ENCODE measurements around the gene CSH1.
"Not testable (repeated sequence)": the region's sequence is repeated elsewhere in the genome, so short reads cannot be mapped to it uniquely, and the experiment has no call there.

DNA sequence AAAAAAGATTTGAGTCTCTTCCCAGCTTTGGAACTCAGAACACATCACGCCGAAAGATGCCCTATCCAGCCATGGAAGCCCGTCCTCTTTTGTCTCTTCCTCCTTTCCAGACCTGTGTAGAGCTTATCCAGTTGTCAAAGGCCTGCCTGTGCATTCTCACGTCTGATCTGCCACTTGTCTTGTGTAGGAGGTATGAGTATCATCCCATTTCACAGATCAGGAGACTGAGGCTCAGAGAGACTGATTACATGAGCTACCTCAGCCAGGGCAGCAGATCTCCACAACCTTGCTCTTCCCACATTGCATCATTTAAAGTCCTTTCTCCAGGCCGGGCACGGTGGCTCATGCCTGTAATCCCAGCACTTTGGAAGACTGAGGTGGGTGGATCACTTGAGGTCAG lies 21.7 kb downstream of the CSH1 start:
- not testable (repeated sequence) for TF ChIP-seq YY1 (IDR thresholded peaks at IDR 0.05; ENCODE audit: insufficient read depth, insufficient read length); ZNF274 (IDR thresholded peaks at IDR 0.05; ENCODE audit: low read depth, low read length)
